ENCODE data around the gene DIPK1C. TPM values are rescaled to one million over a fixed set of nuclear protein-coding genes. Genes with fewer than 3 reads are reported as not detected.
A peak's percentile ranks its signal among the peaks of the same experiment; 100 is the strongest.

Gene DIPK1C
- total RNA-seq, 4 donors from 2014 or later, result 1.8 to 4.1 (median 3.5) TPM

- Histone ChIP-seq H3K4me1 (peaks cover 42% of the 10 kb centered on the region), H3K36me3 (peaks cover 43% of the 10 kb centered on the region), H3K9me3 (no peaks in the 10 kb centered on the region), H3K4me3 (peak overlapping the region; percentile 9), H3K27me3 (no peaks in the 10 kb centered on the region), H3K27ac (peak overlapping the region; percentile 40)
- TF ChIP-seq EP300 (IDR thresholded peaks at IDR 0.05), result no peak
- TF ChIP-seq, protein P1, sequence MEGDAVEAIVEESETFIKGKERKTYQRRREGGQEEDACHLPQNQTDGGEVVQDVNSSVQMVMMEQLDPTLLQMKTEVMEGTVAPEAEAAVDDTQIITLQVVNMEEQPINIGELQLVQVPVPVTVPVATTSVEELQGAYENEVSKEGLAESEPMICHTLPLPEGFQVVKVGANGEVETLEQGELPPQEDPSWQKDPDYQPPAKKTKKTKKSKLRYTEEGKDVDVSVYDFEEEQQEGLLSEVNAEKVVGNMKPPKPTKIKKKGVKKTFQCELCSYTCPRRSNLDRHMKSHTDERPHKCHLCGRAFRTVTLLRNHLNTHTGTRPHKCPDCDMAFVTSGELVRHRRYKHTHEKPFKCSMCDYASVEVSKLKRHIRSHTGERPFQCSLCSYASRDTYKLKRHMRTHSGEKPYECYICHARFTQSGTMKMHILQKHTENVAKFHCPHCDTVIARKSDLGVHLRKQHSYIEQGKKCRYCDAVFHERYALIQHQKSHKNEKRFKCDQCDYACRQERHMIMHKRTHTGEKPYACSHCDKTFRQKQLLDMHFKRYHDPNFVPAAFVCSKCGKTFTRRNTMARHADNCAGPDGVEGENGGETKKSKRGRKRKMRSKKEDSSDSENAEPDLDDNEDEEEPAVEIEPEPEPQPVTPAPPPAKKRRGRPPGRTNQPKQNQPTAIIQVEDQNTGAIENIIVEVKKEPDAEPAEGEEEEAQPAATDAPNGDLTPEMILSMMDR (IDR thresholded peaks at IDR 0.05), result no peak
- no peak for TF ChIP-seq POLR2A (IDR thresholded peaks at IDR 0.05)
- no peak for TF ChIP-seq POLR2AphosphoS5 (IDR thresholded peaks at IDR 0.05)
- no peak for DNase-seq (ENCODE audit: low spot score in 2 of 2)
- WGBS, result 80% methylated on average over 6 of the region's 6 CpGs
These were observed 43.3 kb upstream of the DIPK1C start for GRCh38 chr18:74500372-74500771.

DNA sequence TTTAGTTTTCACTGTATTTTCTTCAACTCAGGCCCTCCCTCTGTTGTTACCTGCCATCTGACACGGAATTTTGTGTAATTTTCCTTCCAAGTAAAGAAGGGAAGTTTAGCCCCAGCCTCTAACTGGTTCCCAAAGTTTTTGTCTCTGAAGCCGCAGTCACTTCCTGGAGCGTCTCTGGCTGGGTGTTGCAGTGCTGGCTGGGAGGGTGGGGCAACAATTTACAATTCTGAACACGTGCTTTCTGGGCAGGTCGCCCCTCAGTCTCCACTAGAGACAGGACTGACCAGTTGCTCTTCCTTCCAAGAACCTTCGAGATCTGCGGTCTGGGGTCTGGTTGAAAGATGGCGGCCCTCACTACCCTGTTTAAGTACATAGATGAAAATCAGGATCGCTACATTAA lies 42.5 kb upstream of the DIPK1C start:
- Histone ChIP-seq H3K4me3 (peak overlapping the region; percentile 22), H3K27ac (peak overlapping the region; percentile 76), H3K9me3 (no peaks in the 10 kb centered on the region), H3K4me1 (peaks cover 47% of the 10 kb centered on the region), H3K36me3 (peaks cover 40% of the 10 kb centered on the region), H3K27me3 (no peaks in the 10 kb centered on the region)
- TF ChIP-seq POLR2A (IDR thresholded peaks at IDR 0.05) (no peak), POLR2AphosphoS5 (IDR thresholded peaks at IDR 0.05) (peak in 1 of 3 donors; percentile 17)
- peak; percentile 58 to 87 for DNase-seq (ENCODE audit: low spot score in 2 of 2)
- 36% methylated on average over 9 of the region's 9 CpGs for WGBS

- 57% methylated on average over 14 of the region's 14 CpGs for WGBS
- DNase-seq (ENCODE audit: low spot score in 2 of 2), result peak; percentile 36 to 79
- Histone ChIP-seq H3K4me1 (peaks cover 47% of the 10 kb centered on the region), H3K4me3 (peak overlapping the region; percentile 22), H3K9me3 (no peaks in the 10 kb centered on the region), H3K36me3 (peaks cover 33% of the 10 kb centered on the region), H3K27me3 (no peaks in the 10 kb centered on the region), H3K27ac (peak overlapping the region; percentile 76)
- TF ChIP-seq POLR2AphosphoS5 (IDR thresholded peaks at IDR 0.05) (no peak), EP300 (IDR thresholded peaks at IDR 0.05) (no peak), POLR2A (IDR thresholded peaks at IDR 0.05) (no peak)
- TF ChIP-seq, protein P1 (IDR thresholded peaks at IDR 0.05), result no peak
These were observed 41.9 kb upstream of the DIPK1C start for GRCh38 chr18:74498712-74499627.

DNA sequence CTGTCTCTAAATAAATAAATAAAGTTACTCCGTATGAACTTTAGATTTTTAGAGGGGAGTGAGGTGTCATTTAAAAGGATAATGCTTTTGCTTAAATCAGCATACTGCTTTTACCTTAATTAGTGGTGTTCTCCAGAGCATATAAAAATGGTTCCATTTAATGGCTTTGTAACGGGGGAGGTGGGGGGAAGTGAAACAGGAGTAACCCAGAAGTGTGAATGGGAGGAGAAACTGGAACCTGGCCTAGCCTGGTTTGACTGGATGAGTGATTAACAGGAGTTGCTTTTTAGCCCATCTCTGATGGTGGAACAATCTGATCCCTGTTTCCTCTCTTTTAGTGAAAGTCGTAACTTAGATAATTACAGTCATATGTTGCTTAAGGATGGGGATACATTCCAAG lies 40.7 kb upstream of the DIPK1C start:
- no peak for DNase-seq (ENCODE audit: low spot score in 2 of 2)
- H3K4me1 ChIP-seq, result peaks cover 47% of the 10 kb centered on the region
- H3K27ac ChIP-seq, result peak overlapping the region; percentile 97
- no peaks in the 10 kb centered on the region for H3K27me3 ChIP-seq
- TF ChIP-seq, protein P1 (IDR thresholded peaks at IDR 0.05), result no peak
- TF ChIP-seq EP300 (IDR thresholded peaks at IDR 0.05), result no peak
- no peak for TF ChIP-seq POLR2AphosphoS5 (IDR thresholded peaks at IDR 0.05)
- TF ChIP-seq POLR2A (IDR thresholded peaks at IDR 0.05), result no peak
- no peaks in the 10 kb centered on the region for H3K9me3 ChIP-seq
- WGBS, result 61% methylated on average over 3 of the region's 3 CpGs
- H3K36me3 ChIP-seq, result peaks cover 21% of the 10 kb centered on the region
- no peak overlapping the region for H3K4me3 ChIP-seq

GRCh38 chr18:74497324-74497676 lies 40.2 kb upstream of the DIPK1C start:
- Histone ChIP-seq H3K27ac (peak overlapping the region; percentile 97), H3K27me3 (no peaks in the 10 kb centered on the region), H3K36me3 (peaks cover 16% of the 10 kb centered on the region), H3K4me3 (peak overlapping the region; percentile 99), H3K9me3 (no peaks in the 10 kb centered on the region), H3K4me1 (peaks cover 47% of the 10 kb centered on the region)
- no peak for DNase-seq (ENCODE audit: low spot score in 2 of 2)
- WGBS, result 86% methylated on average over 8 of the region's 8 CpGs
- no peak for TF ChIP-seq POLR2AphosphoS5 (IDR thresholded peaks at IDR 0.05)
- no peak for TF ChIP-seq EP300 (IDR thresholded peaks at IDR 0.05)
- TF ChIP-seq, protein P1 (IDR thresholded peaks at IDR 0.05), result no peak
- TF ChIP-seq POLR2A (IDR thresholded peaks at IDR 0.05), result no peak

Measured in suprapubic skin (tissue), 4 donors.